NCI-H345 (cell line): ENCODE results near the gene RHOB.

Experiments used
- DNase-seq: peaks from one replicate; lab custom pipeline; 2025; lab: John Stamatoyannopoulos, UW

The RHOB gene

GRCh38 chr2:20475567-20475952 is 28.7 kb downstream of the RHOB start:
- DNase-seq = no peak

- DNase-seq = no peak
Observed at GRCh38 chr2:20476481-20476880, 29.6 kb downstream of the RHOB start.

- no peak for DNase-seq
Observed at GRCh38 chr2:20476950-20477349, 30.1 kb downstream of the RHOB start.

DNA sequence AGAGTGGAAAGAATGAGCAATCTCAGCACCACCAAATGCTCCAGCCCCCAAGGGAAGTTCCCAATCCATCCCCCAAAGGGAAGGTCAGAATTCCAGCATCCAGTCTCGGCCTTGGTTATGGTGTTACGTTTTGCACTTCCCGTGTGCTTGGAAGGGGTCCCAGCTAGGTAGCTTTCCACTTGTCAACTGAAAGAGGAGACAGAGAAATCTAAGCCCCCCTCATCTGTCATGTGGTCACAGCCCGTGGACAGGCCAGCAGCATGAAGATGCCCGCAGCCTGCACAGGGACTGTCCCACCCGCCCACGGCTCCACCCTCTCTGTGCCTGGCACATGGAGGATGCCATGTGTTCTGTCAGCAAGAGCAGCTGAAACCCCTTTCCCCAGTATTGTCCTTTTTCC is 32.1 kb downstream of the RHOB start:
- DNase-seq = no peak

- DNase-seq = no peak
Observed at GRCh38 chr2:20479835-20480234, 33.0 kb downstream of the RHOB start.

DNA sequence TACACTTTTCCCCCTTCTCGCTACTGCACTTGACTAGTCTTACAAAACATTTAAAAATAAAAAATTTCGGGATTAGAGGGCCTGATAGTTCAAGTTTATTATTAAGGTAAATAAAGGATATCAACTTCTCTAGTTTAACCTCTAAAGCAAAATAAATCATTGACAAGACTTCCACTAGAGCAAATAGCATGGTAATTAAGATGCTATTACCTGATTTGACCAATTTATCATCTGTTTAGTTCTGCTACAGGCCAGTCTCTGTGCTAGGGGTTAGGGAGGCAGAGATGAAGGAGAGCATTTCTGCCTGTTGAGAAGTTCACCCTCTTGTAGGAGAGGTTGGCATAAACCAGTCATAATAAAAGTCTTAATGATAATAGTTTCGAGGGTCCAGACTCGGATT is 34.0 kb downstream of the RHOB start:
- no peak for DNase-seq

DNA sequence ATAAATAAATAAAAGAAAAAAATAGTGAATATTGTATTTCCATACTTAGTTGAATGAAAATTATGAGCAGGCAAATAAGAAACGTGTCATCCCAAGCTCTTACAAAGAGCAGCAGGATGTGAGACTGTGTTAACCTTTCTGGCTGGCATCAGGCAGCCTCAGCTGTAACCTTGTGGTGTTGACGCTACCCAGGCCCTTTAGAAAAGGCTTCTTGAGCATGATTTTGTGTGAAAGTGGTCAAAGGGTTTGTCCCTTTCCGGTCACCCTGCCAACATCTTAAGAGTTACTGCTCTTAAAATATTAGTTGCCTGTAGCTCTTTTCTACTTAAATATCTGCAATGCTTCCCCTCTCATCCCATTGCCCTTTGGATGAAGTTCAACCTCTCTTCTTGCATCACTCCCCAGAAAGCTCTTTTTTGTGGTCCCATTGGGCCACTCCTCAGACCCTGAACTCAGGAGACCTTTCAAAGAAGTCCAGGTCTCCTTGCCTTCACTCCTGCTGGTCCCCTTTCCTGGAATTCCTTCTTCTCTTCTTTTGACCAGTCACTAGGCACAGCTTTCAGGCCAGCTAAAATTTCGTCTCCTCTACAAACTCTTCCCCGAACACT is 35.0 kb downstream of the RHOB start:
- no peak for DNase-seq

GRCh38 chr2:20482725-20483124 is 35.9 kb downstream of the RHOB start:
- no peak for DNase-seq

GRCh38 chr2:20483194-20483895 is 36.5 kb downstream of the RHOB start:
- DNase-seq = no peak

GRCh38 chr2:20484034-20484617 is 37.3 kb downstream of the RHOB start:
- no peak for DNase-seq

DNA sequence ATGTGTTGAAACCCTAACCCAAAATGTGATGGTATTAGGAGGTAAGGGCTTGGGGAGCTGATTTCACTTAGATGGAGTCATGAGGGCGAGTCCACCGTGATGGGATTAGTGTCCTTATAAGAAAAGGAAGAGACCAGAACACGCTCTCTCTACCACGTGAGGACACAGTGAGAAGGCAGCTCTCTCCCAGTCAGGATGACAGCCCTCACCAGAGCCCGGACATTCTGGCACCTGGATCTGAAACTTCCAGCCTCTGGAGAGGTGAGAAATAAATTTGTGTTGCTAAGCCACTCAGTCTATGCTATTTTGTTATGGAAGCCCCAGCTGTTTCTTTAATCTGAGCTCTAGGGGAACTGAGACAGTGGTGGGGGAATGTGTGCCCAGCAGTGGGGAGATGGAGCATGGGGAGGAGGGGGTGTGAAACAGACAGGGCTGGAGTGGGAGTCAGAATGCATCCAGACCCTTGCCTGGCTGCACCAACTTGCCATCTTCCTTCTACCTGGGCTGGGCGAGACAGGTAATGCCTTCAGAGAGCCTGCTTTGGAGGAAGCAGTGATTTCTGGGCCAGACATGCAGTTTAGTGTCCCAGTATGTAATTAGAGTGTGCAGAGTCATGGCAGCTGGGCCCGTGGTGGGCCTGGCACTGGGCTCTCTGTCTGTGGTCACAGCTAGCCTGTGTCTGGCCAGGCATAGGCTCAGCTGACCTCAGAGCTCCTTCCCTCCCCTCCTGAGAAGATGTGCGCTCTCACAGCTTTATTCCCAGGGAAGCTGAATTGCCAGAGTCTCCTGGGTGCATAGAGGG is 38.1 kb downstream of the RHOB start:
- DNase-seq = no peak

DNA sequence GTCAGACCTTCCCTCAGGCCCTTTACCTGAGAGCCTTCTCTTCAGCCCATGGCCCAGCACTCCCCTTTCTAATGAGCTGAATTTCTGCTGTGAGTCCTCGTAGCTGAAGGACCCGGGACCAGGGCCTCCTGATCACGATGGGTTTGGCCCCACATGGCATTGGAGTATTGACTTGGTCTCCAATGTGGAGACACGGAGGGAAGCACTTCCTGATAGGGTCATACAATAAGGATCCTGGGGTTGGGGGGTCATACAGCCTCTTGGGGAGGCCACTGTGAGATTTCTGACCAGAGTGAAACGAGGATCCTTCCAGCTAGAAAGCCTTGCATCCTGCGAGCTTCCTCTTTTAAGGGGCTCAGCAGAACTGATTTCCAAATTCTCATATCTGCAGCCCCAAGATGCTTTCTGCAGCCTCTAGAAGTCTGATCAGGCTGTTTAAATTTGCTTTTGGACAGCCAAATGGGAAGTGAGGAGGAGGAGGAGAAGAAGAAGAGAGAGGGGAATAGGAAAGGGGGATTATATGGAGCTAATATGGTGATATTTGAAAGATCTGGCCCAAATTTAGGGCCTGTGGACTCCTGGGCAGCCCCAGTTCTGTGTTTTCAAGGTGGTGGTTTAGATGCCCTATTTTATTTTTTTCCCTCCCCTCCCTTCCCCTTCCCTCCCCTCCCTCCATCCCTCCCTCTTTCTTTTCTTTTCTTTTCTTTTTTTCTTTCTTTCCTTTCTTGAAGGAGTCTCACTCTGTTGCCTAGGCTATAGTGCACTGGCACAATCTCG is 38.9 kb downstream of the RHOB start:
- no peak for DNase-seq

GRCh38 chr2:20486571-20486970 is 39.7 kb downstream of the RHOB start:
- DNase-seq = no peak

DNA sequence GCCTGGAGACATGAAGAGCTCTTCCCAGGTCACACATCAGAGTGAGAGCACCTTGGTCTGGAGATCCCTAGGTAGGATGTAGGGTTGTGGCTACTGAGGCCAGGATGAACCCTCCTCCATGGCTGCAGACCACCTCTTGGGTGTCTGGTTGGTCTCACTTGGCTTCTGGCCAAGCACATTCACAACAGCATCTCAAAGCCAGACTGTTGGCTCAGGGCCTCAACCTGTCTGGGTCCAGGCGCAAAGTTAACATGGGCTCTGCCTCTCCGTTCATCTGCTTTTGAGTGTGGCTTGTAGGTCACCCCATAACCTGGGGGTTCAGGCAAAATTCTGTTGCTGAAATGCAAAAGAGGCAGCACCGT is 40.1 kb downstream of the RHOB start:
- DNase-seq = no peak

DNA sequence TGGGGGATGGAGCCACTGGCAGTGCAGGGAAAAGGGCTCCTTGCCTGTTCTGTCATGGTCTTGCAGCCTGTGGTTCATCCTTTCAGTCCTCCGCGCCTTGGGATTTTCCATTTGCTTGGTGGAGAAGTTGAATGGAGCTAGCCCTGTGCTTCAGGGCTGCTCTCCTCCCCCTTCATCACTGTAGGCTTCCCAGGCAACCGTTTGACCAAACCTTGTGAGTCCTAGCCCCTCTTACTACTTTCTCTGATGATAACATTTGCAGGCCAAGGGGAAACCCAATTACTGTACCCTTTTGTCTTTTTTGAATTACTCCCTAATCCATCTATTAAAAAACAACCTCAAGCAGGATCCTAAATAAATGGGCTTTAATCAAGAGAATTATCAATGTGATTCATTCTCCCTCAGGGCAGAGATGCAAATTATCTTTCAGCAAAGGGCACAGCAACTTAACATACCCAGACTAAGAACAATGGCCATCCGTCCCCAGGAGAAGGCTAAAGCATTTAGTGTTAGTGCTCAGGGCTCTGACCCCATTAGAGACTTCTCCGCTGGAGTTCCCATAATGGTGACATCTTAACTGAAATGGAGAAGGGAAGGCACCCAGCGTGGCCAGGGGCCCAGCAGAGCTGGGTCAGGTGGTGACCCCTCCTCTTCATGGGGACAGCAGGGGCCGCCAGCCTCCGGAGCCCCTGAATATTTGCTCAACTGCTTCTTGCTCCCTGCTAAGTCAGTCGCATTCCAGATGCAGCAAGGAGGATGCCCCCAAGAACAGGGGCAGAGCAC is 40.7 kb downstream of the RHOB start:
- DNase-seq = no peak

DNA sequence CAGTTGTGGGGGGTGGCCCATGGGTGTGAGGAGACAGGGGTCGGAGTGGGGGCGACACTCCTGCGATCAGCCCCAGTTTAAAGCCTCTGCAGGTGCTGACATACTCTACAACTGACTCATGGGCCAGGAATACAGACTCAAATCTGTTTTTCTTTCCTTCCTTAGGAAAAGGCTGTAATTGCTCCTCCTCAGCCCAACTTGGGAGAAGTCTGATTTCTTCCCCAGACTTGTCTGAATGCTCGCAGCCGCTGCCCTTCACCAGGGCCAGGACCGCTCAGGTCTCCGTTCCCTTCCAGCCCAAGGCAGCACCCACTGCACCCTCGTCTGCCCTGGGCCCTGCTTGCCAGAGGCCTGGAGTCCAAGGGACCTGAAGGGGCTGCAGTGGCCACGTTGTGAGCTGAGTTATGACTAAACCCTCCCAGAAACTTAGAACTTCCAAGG is 41.3 kb downstream of the RHOB start:
- DNase-seq = no peak

GRCh38 chr2:20488782-20489181 is 41.9 kb downstream of the RHOB start:
- no peak for DNase-seq

DNA sequence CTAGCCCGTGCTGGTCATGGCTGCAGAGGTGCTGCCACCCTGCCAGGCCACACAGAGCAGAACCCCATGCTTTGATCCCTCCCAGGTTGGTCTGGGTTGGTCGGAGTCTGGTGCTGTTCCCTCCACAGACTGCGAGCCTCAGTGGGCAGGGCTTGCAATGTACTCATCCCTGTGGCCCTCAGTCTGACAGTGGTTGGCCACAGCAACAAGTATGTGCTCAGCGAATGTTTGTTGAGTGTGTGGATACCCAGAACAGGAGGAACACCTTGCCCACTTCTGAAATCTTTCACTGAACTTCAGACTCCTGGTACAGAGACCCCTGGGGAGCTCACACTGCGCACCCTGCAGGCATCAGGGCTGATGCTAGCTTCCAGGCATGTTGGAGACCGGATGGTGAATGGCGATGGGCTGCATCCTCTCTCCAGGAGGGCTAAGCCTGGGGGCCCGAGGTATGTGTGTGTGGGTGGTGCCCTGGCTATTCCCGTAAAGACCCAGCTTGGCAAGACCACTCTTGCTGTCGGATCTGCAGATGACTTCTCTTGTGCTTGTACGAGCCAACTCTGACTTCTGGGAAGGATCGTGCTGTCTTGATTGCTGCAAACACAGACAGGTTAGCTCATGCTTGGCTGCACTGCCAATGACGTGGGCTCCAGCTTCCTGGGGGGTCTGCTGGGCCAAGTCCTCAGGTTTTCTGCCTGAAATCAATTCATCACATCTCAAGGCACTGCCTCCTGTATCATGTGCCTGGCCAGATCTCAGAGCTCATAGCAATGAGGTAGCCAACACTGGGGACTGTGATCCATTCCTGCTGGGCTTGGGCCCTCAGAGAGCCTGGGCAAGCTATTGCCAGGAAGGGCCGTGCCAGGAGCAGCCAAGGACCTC is 43.7 kb downstream of the RHOB start:
- DNase-seq = no peak

DNA sequence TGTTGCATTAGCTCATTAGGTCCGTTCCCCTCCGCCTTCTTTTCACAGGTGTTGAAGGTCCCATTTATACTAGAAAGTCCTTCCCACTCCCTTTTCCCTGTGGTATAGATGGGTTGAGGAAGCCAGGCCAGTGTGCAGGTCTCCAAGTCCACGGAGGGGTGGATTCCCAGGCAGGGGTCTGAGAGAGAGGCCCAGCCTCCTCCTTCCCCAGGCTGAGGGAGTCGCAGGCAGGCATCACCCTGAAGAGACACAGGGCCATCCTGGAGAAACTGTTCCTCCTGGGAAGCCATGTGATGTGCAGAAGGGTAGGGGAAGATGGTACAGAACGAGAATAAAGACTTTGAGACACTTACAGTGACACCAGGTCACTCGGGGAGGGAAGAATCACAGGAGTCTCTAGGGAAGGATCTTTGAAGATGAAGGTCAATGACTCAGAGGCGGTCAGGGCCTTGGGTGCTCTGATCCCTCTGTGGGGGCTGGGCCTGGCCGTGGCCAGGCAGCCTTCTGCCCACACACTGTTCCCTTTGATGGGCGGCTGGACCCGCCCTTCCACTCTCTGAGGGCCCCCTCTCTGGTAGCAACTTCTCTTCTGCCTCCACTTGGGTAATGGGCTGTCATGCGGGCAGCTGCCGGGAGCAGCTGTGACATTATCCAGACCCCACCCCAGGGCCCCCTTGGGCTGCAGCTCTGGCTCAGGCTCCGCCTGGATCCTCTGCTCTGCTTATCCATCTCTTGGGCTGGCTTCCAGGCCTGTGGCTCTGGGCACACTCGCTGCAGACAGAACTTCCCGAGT is 45.1 kb downstream of the RHOB start:
- DNase-seq = no peak
